H1 (cell line): ENCODE measurements around the gene LAS1L. TPM values are rescaled to one million over a fixed set of nuclear protein-coding genes. Genes with fewer than 3 reads are reported as not detected.

Experiments used
- GTF2F1 ChIP-seq: IDR thresholded peaks from 2 replicates; pipeline ENCODE4 v1.6.1; 2012; ENCODE audit warnings: low read depth, low read length, improper control_type of control experiment, borderline replicate concordance
- HDAC2 ChIP-seq, 2 experiments: fragments of 300-600 bp in 1 of 2; sonication (generic) in 1 of 2; IDR thresholded peaks; 2 replicates each; pipeline ENCODE4 v1.6.1; 2011 to 2012; ENCODE audit warnings: low read depth in 2 of 2, low read length in 2 of 2, mild to moderate bottlenecking in 2 of 2, moderate library complexity in 2 of 2, borderline replicate concordance in 1 of 2, inconsistent platforms in 1 of 2
- SAP30 ChIP-seq: fragments of 300-600 bp; sonication (generic); IDR thresholded peaks from 2 replicates; pipeline ENCODE4 v1.7.1; 2012; ENCODE audit warnings: low read length, moderate library complexity, mild to moderate bottlenecking, inconsistent platforms; ENCODE audit not compliant: insufficient read depth, insufficient replicate concordance
- polyA plus RNA-seq, 7 experiments: library from polyadenylated mRNA; depleted of rRNA in 3 of 7; stranded (reverse) in 5 of 7; unstranded in 2 of 7; fragments of >200 nt in 5 of 7; fragments of 200-250 nt in 2 of 7; gene quantifications; 1 replicate in 5 of 7; 2 replicates in 1 of 7; 4 replicates in 1 of 7; pipeline versions ENCODE4 v1.2.1 to v1.2.3, GENCODE V29; 2011 to 2013; ENCODE audit warnings: missing spikeins in 2 of 7, mixed read lengths in 2 of 7
- total RNA-seq: library from RNA; stranded (reverse); fragmentation: NEBNext Ultra II Directional; extraction: Animal tissue kit (Norgen Biotek cat#: 25700); gene quantifications from 2 replicates; pipeline ENCODE4 v1.2.1, GENCODE V29; 2021
- TF ChIP-seq, protein P1 (sequence below): IDR thresholded peaks from 2 replicates; pipeline ENCODE4 v1.6.1; 2012; ENCODE audit warnings: low read length, inconsistent platforms

LAS1L gene
- total and polyA plus RNA-seq, 2 of the 8 experiments (the other 6 are each of a cell fraction or from before 2014, with no cell fraction given) = 39.5 to 65.0 TPM

DNA sequence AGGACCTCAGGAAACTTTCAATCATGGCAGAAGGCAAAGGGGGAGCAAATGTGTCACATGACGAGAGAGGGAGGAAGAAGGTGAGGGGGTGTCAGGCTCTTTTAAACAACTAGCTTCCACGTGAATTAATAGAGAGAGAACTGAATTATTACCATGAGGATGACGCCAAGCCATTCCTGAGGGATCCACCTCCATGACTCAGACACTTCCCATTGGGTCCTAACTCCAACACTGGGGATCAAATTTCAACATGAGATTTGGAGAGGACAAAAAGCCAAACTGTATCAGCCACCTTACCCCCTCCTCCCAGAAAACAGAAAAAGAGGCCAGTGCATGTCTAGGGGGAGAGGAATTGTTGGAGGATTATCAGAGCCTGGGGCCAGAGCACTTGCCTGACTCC, 40.4 kb upstream of the LAS1L start (continued):
- TF ChIP-seq GTF2F1 (no peak), SAP30 (no peak), HDAC2 (IDR thresholded peaks at IDR 0.05; ENCODE audit: borderline replicate concordance in 1 of 2, low read depth in 2 of 2, low read length in 2 of 2) (no peak)
- TF ChIP-seq, protein P1, sequence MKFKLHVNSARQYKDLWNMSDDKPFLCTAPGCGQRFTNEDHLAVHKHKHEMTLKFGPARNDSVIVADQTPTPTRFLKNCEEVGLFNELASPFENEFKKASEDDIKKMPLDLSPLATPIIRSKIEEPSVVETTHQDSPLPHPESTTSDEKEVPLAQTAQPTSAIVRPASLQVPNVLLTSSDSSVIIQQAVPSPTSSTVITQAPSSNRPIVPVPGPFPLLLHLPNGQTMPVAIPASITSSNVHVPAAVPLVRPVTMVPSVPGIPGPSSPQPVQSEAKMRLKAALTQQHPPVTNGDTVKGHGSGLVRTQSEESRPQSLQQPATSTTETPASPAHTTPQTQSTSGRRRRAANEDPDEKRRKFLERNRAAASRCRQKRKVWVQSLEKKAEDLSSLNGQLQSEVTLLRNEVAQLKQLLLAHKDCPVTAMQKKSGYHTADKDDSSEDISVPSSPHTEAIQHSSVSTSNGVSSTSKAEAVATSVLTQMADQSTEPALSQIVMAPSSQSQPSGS = no peak
